SJCRH30 (cell line): ENCODE measurements around the gene TSPAN5. TPM values are rescaled to one million over a fixed set of nuclear protein-coding genes. Genes with fewer than 3 reads are reported as not detected.
"Not testable (repeated sequence)": the region's sequence is repeated elsewhere in the genome, so short reads cannot be mapped to it uniquely, and the experiment has no call there.

ENCODE experiments used
- DNase-seq, 2 experiments: peaks; one replicate each; pipeline ENCODE4 v3.0.0-alpha.2; 2015 to 2020
- H3K27ac ChIP-seq: fragments of 250-450 bp; sonication (Bioruptor Pico); 2 replicates; pipeline ENCODE4 v1.5.1; 2020; ENCODE audit warnings: mild to moderate bottlenecking, moderate library complexity
- H3K27me3 ChIP-seq: fragments of 250-450 bp; sonication (Bioruptor Pico); 2 replicates; pipeline ENCODE4 v1.5.1; 2020; ENCODE audit warnings: mild to moderate bottlenecking, moderate library complexity
- H3K36me3 ChIP-seq: fragments of 250-450 bp; sonication (Bioruptor Pico); 2 replicates; pipeline ENCODE4 v1.5.1; 2020; ENCODE audit warnings: mild to moderate bottlenecking, moderate library complexity
- H3K4me1 ChIP-seq: fragments of 250-450 bp; sonication (Bioruptor Pico); 2 replicates; pipeline ENCODE4 v1.5.1; 2020; ENCODE audit warnings: mild to moderate bottlenecking, moderate library complexity
- H3K4me3 ChIP-seq: fragments of 250-450 bp; sonication (Bioruptor Pico); 2 replicates; pipeline ENCODE4 v1.5.1; 2020; ENCODE audit warnings: mild to moderate bottlenecking, moderate library complexity
- H3K9me3 ChIP-seq: fragments of 250-450 bp; sonication (Bioruptor Pico); replicated peaks from 2 replicates; pipeline ENCODE4 v1.5.1; 2020; ENCODE audit warnings: mild to moderate bottlenecking, moderate library complexity
- total RNA-seq: library from RNA; depleted of rRNA; stranded (reverse); fragments of >200 nt; shearing (Covaris generic); gene quantifications from 2 replicates; pipeline ENCODE4 v1.2.3, GENCODE V29; 2014; rRNA removed

Gene TSPAN5
- 24.6 and 27.2 TPM in 2 replicates for total RNA-seq

GRCh38 chr4:98658287-98659105, at the start of gene TSPAN5:
Gene TSPAN5, minus strand, starts transcription at chr4:98658611.
- Histone ChIP-seq H3K4me3 (peak within 1 kb of the TSS; percentile 66), H3K4me1 (peaks cover 3% of the 10 kb centered on the region; the same call in 1 of the 2 replicates), H3K36me3 (no peaks in the 10 kb centered on the region), H3K27me3 (no peaks in the 10 kb centered on the region), H3K27ac (peak within 1 kb of the TSS; percentile 35), H3K9me3 (no peaks in the 10 kb centered on the region)
- DNase-seq: peak; percentile 83 to 88

- Histone ChIP-seq H3K9me3 (peaks cover 3% of the 10 kb centered on the region; the same call in 1 of the 2 replicates), H3K4me3 (no peak overlapping the region), H3K4me1 (no peaks in the 10 kb centered on the region), H3K36me3 (no peaks in the 10 kb centered on the region), H3K27me3 (no peaks in the 10 kb centered on the region), H3K27ac (no peak overlapping the region)
- DNase-seq: no peak
Observed at GRCh38 chr4:98706935-98707334, 48.5 kb upstream of the TSPAN5 start.

GRCh38 chr4:98706200-98706813, 47.9 kb upstream of the TSPAN5 start:
- H3K4me1 ChIP-seq: no peaks in the 10 kb centered on the region
- H3K27ac ChIP-seq: no peak overlapping the region
- H3K4me3 ChIP-seq: no peak overlapping the region
- H3K36me3 ChIP-seq: no peaks in the 10 kb centered on the region
- peaks cover 3% of the 10 kb centered on the region; the same call in 1 of the 2 replicates for H3K9me3 ChIP-seq
- no peak for DNase-seq
- no peaks in the 10 kb centered on the region for H3K27me3 ChIP-seq

GRCh38 chr4:98705586-98705985, 47.2 kb upstream of the TSPAN5 start:
- DNase-seq, H3K4me3 ChIP-seq, H3K9me3 ChIP-seq, H3K4me1 ChIP-seq, H3K36me3 ChIP-seq, H3K27ac ChIP-seq, H3K27me3 ChIP-seq: not testable (repeated sequence)

GRCh38 chr4:98700656-98701055, 42.2 kb upstream of the TSPAN5 start:
- Histone ChIP-seq H3K27ac (no peak overlapping the region), H3K9me3 (peaks cover 4% of the 10 kb centered on the region; the same call in 1 of the 2 replicates), H3K27me3 (no peaks in the 10 kb centered on the region), H3K36me3 (no peaks in the 10 kb centered on the region), H3K4me3 (no peak overlapping the region), H3K4me1 (no peaks in the 10 kb centered on the region)
- no peak for DNase-seq

DNA sequence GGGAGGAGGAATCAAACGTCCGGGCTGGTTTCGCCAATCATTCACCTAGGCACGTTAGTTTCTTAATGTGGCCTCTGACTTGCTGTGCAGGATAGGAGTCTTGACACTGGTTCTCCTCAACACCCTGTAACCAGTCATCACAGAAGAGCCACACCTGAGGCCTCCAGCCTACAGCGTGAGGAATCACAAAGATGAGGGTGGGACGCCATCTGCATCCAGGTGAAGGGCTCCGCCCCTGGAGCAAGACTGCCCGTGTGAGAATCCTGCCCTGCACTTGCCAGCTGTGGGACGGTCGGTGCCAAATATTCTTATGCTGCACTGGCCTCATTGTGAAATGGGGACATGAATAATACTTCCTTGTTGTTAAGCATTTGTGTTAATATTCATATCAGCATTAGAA, 35.7 kb upstream of the TSPAN5 start:
- no peaks in the 10 kb centered on the region for H3K27me3 ChIP-seq
- no peak overlapping the region for H3K27ac ChIP-seq
- H3K9me3 ChIP-seq: peaks cover 4% of the 10 kb centered on the region; the same call in 1 of the 2 replicates
- H3K36me3 ChIP-seq: no peaks in the 10 kb centered on the region
- no peaks in the 10 kb centered on the region; the same call in 1 of the 2 replicates for H3K4me1 ChIP-seq
- DNase-seq: no peak
- H3K4me3 ChIP-seq: no peak overlapping the region

DNA sequence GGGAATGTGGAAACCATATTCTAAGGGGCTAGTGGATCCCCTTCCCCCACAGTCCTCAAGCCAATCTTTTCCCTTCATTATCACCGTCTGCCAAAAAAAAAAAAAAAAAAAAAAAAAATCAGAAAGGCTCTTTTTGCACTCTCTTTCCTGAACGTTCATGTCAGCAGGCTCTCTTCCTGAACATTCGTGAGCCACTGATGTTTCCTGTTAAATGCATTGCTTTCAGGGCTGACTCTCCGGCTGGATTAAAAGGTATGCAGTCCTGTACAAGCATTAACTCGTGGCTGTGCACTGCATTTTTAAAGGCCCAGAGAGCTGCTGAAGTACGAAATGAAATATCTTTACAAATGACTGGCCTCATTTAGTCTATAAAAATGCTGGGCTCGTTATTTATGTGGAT, 34.0 kb upstream of the TSPAN5 start:
- Histone ChIP-seq H3K4me1 (peaks cover 11% of the 10 kb centered on the region), H3K27me3 (no peaks in the 10 kb centered on the region), H3K27ac (no peak overlapping the region), H3K36me3 (no peaks in the 10 kb centered on the region), H3K9me3 (no peaks in the 10 kb centered on the region; the same call in 1 of the 2 replicates), H3K4me3 (no peak overlapping the region)
- no peak for DNase-seq

DNA sequence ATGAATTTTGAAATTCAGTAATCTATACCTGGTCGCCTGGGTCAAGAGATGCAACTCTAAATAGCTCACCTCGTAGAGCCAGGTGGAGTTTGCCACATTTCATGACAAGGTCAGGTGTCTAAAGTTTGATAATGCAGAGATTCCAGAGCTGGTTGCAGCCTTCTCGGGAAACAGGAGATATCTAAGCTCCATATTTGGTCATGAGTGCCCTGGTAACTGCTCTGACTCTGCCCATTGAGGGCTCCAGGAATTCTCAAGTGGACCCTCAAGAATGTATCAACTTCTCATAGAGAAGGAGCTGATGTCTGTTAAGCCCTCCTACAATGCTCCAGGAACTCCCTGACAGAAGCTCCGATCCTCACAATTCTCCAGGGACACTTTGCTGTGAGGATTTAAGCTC, 33.2 kb upstream of the TSPAN5 start:
- H3K9me3 ChIP-seq: no peaks in the 10 kb centered on the region
- no peak overlapping the region for H3K4me3 ChIP-seq
- DNase-seq: no peak
- no peak overlapping the region for H3K27ac ChIP-seq
- H3K27me3 ChIP-seq: no peaks in the 10 kb centered on the region
- H3K4me1 ChIP-seq: peaks cover 11% of the 10 kb centered on the region
- no peaks in the 10 kb centered on the region for H3K36me3 ChIP-seq

- H3K4me3 ChIP-seq: no peak overlapping the region
- H3K4me1 ChIP-seq: peaks cover 11% of the 10 kb centered on the region
- no peaks in the 10 kb centered on the region for H3K36me3 ChIP-seq
- H3K27ac ChIP-seq: no peak overlapping the region
- no peaks in the 10 kb centered on the region for H3K9me3 ChIP-seq
- no peaks in the 10 kb centered on the region for H3K27me3 ChIP-seq
- no peak for DNase-seq
Observed at GRCh38 chr4:98689507-98690174, 31.2 kb upstream of the TSPAN5 start.

DNA sequence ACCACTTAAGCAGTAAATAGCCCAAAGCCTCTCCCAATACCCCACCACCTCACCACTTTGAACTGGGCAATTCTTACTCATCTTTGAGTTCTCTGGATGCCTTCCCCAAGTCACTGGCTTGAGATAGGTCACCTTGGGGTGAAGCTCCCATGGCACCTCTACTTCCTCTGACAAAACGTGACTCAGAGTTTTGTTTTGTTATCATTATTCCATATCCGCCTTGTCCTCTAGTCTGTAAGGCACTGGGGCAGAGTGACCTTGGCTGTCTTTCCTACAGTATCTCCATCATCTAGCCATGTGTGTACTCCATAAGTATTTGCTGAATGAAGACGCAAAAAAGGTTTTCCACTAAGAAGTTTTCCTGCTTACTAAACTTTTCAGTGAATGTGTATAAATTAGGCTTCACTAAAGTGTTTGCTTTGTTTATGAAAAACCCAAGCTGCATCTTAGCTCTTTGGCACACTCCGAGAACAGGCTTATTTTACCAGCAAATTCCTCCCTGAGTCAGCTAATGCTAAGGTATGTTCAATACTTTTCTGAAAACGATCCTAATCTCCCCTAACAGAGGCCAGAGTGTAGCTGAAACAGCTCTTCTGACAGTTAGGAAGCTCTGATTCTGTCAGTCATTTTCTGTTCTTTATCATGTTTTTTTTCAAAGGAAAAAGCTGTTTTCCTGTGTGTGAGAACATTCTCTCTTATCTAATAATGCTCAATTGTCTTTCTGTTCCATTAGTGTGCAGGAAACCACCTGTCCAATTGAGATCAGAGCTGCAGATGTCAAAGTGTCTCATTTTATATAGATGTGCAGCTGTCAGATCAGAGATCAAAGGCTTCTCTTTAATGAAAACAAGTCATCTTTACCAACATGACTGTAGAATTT, 30.2 kb upstream of the TSPAN5 start:
- Histone ChIP-seq H3K9me3 (no peaks in the 10 kb centered on the region), H3K4me3 (no peak overlapping the region), H3K36me3 (no peaks in the 10 kb centered on the region), H3K27ac (no peak overlapping the region), H3K27me3 (no peaks in the 10 kb centered on the region), H3K4me1 (peaks cover 11% of the 10 kb centered on the region)
- peak in 1 of 2 experiments; percentile 22 for DNase-seq

- Histone ChIP-seq H3K36me3 (no peaks in the 10 kb centered on the region), H3K9me3 (no peaks in the 10 kb centered on the region), H3K27ac (no peak overlapping the region), H3K4me3 (no peak overlapping the region), H3K4me1 (peaks cover 11% of the 10 kb centered on the region), H3K27me3 (no peaks in the 10 kb centered on the region)
- no peak for DNase-seq
Observed at GRCh38 chr4:98687876-98688275, 29.5 kb upstream of the TSPAN5 start.

DNA sequence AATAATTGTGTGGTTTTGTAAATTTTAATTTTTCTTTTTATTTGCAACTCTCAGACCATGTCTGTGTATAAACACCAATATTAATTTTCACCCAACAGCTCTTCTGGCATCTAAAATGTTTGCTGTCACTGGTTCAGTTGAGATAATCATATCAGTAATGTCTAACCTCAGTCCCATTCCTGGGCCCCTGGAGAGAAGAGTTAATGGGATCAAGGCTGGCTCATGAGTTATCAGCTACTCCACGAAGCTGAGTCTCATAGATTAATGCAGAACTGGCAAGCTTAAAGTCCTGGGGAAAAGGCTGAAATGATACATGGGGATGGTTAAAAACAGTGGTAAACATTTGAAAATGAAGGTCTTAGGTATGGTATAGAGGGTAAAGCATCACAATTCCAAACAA, 28.4 kb upstream of the TSPAN5 start:
- Histone ChIP-seq H3K9me3 (no peaks in the 10 kb centered on the region), H3K4me3 (no peak overlapping the region), H3K36me3 (no peaks in the 10 kb centered on the region), H3K4me1 (peaks cover 11% of the 10 kb centered on the region), H3K27ac (no peak overlapping the region), H3K27me3 (no peaks in the 10 kb centered on the region)
- no peak for DNase-seq

DNA sequence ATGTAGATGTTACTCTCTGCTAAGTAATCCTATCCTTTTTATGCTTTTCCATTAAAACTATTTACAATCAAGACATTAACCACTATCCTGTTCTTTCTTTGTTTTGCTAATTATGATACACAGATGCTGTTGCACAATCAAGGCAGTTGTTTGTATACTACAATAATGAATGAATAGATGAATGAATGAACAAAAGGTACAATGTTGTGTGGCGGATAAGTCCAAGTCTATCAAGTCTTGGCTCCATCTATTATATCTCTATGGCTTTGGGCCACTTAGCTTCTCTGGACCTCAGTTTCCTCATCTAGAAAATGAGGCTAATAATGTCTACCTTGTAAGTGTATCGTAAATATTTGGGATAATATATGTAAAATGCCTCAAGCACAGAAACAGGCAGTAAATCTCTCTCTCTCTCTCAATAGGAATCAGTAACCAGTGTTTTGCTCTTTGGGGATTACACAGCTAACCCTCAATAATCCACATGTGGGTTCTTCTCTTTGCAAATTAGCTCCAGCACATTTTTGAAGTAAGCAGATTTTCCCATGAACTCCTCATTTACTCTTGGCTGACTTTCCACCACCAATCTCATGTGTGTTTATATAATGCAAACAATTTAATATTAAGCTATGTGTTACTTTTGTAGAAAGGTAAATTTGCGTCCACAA, 27.8 kb upstream of the TSPAN5 start:
- H3K9me3 ChIP-seq: no peaks in the 10 kb centered on the region
- no peak for DNase-seq
- H3K36me3 ChIP-seq: no peaks in the 10 kb centered on the region
- no peak overlapping the region for H3K27ac ChIP-seq
- H3K4me1 ChIP-seq: peaks cover 11% of the 10 kb centered on the region
- H3K4me3 ChIP-seq: no peak overlapping the region
- H3K27me3 ChIP-seq: no peaks in the 10 kb centered on the region
